Activated naive CD4-positive, alpha-beta T cell treated with anti-CD3 and anti-CD28 coated beads, Interleukin-2, amount 50 U/mL, for 72 hours (primary cell): ENCODE results near the gene ZNF20. TPM values are rescaled to one million over a fixed set of nuclear protein-coding genes. Genes with fewer than 3 reads are reported as not detected.
"Not testable (repeated sequence)": the region's sequence is repeated elsewhere in the genome, so short reads cannot be mapped to it uniquely, and the experiment has no call there.

ENCODE experiments used
- ATAC-seq, 2 donors: fragments of 150-1000 bp; cut with Tn5 transposase; 2 replicates each; pipeline ENCODE4 v1.10.0; 2021; ENCODE audit warnings: mild to moderate bottlenecking in 2 of 2, moderate library complexity in 2 of 2
- DNase-seq, 2 donors: peaks; one replicate each; pipeline ENCODE4 v3.0.0; 2021 to 2022; ENCODE audit warnings: low spot score in 2 of 2
- H3K27ac Mint-ChIP-seq, 2 donors: one replicate each; pipeline ENCODE4 v1.8.0; 2022; ENCODE audit warnings: mild to moderate bottlenecking in 2 of 2, mixed read lengths in 2 of 2
- H3K36me3 Mint-ChIP-seq, 2 donors: one replicate each; pipeline ENCODE4 v1.8.0; 2022; ENCODE audit warnings: mixed read lengths in 2 of 2
- H3K9me3 Mint-ChIP-seq, 2 donors: one replicate each; pipeline ENCODE4 v1.8.0; 2022; ENCODE audit warnings: mixed read lengths in 2 of 2
- total RNA-seq, 2 donors: library from RNA; stranded (reverse); gene quantifications; one replicate each; pipeline ENCODE4 v1.2.3, GENCODE V29; 2022

The ZNF20 gene
- total RNA-seq, 2 donors from 2014 or later: 1.6 to 5.1 TPM

GRCh38 chr19:12085074-12085818 is 54.9 kb downstream of the ZNF20 start:
- DNase-seq: no peak
- H3K36me3 Mint-ChIP-seq: peaks cover 6 to 18% of the 10 kb centered on the region in 2 donors
- no peak overlapping the region for H3K27ac Mint-ChIP-seq
- peaks cover 0 to 6% of the 10 kb centered on the region in 2 donors for H3K9me3 Mint-ChIP-seq
- peak in 1 of 2 donors; percentile 64 for ATAC-seq

GRCh38 chr19:12083336-12083735 is 56.8 kb downstream of the ZNF20 start:
- not testable (repeated sequence) for H3K9me3 Mint-ChIP-seq, DNase-seq, H3K27ac Mint-ChIP-seq, ATAC-seq
- H3K36me3 Mint-ChIP-seq: peaks cover 15 to 30% of the 10 kb centered on the region in 2 donors

Other genes with a start within 250 kb of the ZNF20 start
- 10 to 100 TPM; 17.6 to 18.7 TPM for gene ZNF700, start 215.2 kb downstream of the ZNF20 start, total RNA-seq
- gene ZNF763, start 175.3 kb downstream of the ZNF20 start, total RNA-seq: 1 to 10 TPM in 1 of 2 donors, under 1 TPM in 1; 0.82 to 1.0 TPM
- 1 to 10 TPM; 1.4 to 1.8 TPM for gene ZNF433, start 104.7 kb downstream of the ZNF20 start, total RNA-seq
- gene ZNF878, start 87.4 kb downstream of the ZNF20 start, total RNA-seq: 1 to 10 TPM in 1 of 2 donors, under 1 TPM in 1; 0.59 to 1.3 TPM
- 1 to 10 TPM; 1.6 to 8.3 TPM for gene ZNF844, start 75.6 kb downstream of the ZNF20 start, total RNA-seq
- 1 to 10 TPM; 4.7 to 5.4 TPM for gene ZNF625, start 16.4 kb upstream of the ZNF20 start, total RNA-seq
- gene ZNF136, start 22.7 kb upstream of the ZNF20 start, total RNA-seq: 10 to 100 TPM; 10.8 to 12.5 TPM
- gene ZNF44, start 154.5 kb upstream of the ZNF20 start, total RNA-seq: 10 to 100 TPM in 1 of 2 donors, 1 to 10 TPM in 1; 6.6 to 15.5 TPM
- gene ZNF563, start 193.3 kb upstream of the ZNF20 start, total RNA-seq: 10 to 100 TPM in 1 of 2 donors, 1 to 10 TPM in 1; 4.8 to 10.8 TPM
- gene ZNF442, start 225.3 kb upstream of the ZNF20 start, total RNA-seq: 1 to 10 TPM in 1 of 2 donors, under 1 TPM in 1; 0.47 to 5.2 TPM